CD4-positive, alpha-beta T cell treated with Interleukin-4 for 4 hours (primary cell): ENCODE measurements around the gene SLIRP.
"Not testable (repeated sequence)": the region's sequence is repeated elsewhere in the genome, so short reads cannot be mapped to it uniquely, and the experiment has no call there.

Experiments
- DNase-seq: peaks from one replicate; pipeline ENCODE4 v3.0.0-alpha.2; 2020

The SLIRP gene

DNA sequence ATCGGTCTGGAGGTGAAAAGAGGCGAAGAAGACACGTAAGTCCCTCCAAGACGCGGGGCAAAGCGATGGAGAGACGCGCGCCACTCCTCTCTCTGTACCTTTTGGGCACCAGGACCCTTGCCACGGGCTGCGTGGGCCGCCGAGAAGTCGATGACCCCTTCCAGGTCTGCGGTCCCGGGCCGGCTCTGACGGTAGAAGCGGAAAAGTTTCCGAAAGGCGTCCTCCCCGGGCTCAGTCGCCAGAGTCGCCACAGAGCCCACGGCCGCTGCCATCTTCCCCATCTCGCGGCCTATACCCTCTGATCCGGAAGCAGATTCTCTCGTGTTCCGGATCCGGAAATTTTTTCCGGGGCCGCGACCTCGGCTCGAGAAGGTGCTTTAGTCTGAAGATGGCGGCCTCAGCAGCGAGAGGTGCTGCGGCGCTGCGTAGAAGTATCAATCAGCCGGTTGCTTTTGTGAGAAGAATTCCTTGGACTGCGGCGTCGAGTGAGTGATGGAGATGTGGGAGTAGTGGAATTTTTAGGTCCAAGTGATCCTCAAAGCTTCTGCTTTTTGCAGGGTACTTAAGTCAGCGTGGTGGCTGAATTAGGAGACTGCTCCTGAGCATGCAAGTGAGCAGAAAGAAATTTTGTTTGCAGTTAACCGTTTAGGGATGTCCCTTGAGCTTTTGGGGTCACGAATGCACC lies at the start of gene SLIRP, which contains the start of gene ALKBH1:
Gene SLIRP (plus strand): TSS at position 380 of the 685 bp plus-strand sequence. CDS start 9 bp downstream, at position 389.
Gene ALKBH1 (minus strand): TSS at position 300 of the 685 bp plus-strand sequence. CDS start 19 bp downstream, at position 281.
- DNase-seq, result peak; percentile 86

DNA sequence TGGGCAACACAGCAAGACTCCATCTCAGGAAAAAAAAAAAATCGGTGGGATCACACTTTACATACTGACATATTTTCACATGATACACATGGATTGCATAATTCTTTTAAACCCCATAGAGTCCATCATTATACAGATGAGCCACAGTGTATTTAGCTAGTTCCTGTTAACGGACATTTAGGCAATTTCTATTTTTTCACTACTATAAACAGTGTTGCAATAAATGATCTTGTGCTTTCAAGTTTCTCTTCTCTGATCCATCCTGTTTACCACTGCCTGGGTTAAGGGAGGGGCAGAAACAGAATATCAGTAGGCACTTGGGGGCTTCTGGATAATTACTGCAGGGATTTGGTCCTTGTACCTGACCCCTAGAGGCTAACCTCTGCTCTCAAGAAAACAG lies 48.1 kb upstream of the SLIRP start:
- no peak for DNase-seq

DNA sequence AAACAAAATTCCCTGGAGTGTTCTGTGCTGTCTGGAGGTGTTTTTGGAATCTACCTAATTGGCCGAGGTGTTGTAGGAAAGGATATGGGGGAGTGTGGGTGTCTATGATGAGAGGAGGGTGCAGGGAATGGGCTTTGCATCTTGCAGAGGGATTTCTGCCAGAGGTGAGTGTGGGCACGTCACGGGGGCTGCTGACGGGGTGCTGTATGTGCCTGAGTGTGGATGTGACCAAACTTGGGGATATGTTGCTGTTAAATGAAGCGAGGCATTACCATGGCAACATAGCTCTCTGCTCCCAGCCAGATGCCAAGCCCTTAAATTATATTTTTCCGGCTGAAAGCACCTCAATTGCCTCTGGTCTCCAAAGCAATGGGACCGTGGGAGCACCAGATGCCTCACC lies 47.1 kb upstream of the SLIRP start:
- DNase-seq, result no peak

DNA sequence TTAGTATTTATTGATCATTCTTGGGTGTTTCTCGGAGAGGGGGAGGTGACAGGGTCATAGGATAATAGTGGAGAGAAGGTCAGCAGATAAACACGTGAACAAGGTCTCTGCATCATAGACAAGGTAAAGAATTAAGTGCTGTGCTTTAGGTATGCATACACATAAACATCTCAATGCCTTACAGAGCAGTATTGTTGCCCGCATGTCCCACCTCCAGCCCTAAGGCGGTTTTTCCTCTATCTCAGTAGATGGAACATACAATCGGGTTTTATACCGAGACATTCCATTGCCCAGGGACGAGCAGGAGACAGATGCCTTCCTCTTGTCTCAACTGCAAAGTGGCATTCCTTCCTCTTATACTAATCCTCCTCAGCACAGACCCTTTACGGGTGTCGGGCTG lies 46.3 kb upstream of the SLIRP start:
- DNase-seq, result not testable (repeated sequence)

DNA sequence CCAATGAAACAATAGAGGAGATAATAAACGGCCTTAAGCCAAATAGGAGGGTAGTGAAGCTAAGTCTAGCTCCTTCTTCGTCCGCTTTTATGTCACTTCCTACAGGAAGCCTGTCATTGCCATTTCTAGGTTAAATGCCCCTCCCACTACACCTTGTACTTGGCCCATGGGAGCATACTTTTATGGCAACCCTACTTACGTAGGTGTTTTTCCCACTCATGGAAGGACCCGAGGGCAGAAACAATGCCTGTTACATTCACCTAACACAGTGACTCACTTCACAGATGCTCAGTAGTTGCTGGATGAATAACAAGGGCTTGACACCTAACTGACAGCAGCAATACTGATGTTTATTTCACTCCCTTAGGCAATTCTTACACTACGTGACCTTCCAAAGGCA lies 44.6 kb upstream of the SLIRP start:
- no peak for DNase-seq

DNA sequence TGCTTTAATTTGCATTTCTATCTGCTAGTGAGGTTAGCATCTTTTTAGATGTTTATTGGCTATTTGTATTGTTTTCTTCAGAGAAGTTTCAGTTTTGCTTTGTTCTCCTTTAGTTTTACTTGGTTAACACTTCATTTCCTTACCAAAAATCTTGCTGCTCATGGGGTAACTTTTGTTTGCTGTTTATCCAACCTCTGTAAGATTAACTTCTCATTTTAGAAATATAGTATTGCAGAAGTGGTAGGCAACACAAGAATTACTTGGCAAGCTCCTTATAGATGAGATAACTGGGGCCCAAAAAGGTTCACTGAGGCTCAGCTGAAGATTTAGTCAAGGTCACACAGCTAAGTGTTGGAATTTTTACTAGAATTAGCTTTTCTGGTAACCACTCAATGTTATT lies 40.6 kb upstream of the SLIRP start:
- no peak for DNase-seq

DNA sequence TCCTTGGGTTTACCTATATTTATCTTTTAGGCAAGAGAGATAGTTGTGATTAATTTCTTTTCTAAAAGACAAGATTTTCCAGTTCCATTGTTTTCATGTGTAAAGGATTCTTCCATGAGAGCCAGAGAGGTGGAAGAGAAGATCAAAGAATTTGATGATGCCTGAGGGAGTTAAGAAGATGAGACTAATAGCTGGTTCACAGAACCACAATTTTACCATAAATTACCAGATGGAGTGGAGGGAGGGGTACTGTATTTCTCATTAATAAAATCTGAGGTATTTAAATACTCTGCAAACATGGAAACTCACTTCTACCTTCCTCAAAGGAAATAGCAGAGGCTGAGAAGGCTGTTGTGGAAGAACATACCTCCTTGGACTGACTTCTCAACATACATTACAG lies 34.7 kb upstream of the SLIRP start:
- DNase-seq, result no peak

DNA sequence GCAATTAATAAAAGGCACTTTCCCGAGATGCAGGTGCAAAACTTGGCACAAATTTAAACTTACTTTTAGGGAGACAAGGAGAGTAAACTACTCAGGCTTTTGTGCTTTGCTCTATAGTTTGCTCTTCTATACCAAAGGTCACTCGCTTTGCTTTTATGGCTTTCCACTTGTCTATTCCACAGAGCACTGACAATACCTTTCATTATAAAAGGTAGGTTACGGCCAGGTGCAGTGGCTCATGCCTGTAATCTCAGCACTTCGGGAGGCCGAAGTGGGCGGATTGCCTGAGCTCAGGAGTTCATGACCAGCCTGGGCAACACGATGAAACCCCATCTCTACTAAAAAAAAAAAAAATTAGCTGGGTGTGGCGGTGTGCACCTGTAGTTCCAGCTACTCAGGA lies 33.0 kb upstream of the SLIRP start:
- DNase-seq, result no peak

DNA sequence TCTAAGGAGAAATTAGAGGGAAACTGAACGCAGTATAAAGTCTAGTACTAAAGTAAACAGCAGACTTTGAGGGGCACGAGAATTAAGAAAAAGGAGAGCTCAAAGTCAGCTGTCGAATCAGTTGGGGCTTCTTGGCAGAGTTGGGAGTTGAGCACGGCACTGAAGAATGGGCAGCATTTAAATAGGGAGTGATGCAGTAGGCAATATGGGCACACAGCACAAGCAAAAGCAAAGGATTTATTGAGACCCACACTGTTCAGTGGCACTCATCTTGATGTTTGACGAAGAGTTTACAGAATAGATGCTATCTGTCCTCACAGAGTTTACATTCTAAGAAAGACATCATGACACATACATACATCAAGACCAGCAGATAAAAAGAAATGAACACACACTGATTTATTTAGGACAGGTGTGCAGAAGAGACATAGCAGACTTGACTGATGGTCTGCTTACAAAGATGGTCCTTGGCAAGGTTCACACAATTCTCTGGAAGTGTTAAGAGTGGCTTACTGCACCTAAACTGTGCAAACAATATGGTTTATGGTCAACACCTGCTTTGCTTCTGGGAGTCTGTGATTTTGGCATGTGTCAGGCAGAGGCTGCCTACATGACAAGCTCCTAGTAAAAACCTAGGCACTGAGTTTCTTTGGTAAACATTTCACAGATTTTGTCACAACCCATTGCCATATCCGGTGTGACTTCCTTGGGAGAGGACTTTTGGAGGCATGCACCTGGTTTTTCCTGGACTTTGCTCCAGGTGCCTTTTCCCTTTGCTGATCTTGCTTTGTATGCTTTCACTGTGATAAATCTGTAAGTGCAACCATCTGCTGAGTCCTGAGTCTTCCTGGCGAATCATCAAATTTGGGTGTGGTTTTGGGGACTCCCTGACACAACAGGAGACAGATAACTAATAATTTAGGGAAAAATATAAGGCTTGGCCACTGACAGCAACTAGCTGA lies 26.4 kb upstream of the SLIRP start:
- no peak for DNase-seq

DNA sequence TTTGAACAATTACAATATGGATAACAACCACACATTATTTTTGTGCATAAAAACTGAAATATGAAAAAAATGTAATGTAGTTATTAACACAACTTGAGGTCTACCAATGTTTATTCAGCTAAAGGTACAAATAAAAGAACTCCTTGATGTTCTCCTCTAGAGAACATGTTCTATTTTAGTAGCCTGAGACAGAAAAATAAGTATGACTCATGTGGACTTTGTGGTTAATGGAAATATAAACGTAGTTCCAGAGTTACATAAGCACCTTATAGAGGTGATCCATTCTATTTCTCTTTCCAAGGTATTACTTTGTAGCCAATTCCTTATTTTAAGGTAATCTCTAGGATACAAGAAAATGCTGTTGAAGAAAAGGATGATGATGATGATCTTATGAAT lies 25.7 kb upstream of the SLIRP start:
- no peak for DNase-seq

DNA sequence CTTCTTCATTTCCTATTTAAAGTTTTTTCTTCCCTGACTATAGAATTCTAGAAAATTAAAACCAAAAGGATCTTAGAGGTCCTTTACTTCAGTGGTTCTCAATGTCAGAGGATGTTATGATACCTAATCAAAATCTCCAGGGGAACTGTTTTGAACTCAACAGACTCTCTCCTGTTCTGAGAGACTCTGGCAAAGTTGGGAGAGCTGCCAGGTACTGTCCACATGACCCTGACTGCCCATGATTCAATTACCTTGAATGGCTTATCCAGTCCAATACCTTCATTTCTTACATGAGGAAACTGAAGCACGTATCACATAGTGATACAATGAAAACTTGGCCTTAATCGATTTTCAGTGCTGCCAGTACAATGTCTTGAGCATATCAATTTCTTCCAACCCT lies 16.6 kb upstream of the SLIRP start:
- no peak for DNase-seq

DNA sequence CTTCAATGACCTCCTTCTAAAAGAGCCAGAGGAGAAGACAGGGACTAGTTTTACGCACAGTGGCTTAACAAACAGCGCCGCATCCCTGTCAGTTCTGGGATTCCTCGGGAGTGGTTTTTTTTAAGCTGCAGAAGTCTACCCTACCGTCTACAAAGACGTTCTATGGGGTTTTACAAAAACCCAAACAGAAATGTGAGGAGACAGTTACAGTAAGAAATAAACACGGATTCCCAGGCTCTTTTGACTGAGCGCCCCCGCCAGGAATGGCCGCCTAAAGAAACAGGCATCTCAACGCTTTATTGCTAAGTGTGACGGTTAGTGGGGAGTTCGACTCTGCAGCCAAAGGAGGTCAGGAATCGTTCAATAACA lies 564 bp upstream of the SLIRP start:
- DNase-seq, result no peak

DNA sequence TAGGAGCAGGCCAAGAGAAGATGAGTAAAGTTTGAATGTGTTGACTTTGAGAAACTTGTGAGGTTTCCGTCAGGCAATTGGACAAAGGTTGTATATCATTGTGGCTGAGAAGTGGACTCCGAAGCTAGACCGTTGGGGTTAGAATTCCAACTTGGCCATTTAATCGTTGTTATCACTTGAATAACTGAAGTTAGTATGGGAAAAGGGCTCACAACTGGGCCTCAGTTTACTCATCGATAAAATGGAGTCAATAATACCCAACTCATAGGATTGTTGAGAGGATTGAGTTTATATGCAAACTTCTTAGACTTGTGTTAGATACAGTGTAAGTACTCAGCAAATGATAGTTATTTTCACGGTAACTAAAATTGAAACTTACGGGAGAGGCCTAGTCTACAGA lies 846 bp downstream of the SLIRP start:
- DNase-seq, result no peak

DNA sequence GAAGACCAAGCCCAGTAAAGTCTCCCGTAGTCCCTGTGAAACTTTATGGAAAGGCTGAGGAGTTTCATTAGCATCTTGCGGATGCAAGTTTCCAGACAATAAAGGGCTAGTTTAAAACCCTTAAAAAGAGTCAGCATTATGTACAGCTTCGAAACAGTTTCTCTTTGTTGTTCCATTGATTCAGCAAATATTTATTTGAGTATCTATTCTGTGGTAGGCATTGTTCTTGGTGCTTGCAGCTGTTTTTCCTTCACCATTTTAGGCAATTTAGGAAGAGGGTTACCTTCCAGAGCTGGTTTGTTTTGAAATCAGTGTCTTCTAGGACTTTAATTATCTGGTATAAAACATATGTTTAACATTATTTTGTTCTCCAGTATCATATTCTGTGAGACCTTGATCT lies 1.5 kb downstream of the SLIRP start:
- DNase-seq, result no peak

DNA sequence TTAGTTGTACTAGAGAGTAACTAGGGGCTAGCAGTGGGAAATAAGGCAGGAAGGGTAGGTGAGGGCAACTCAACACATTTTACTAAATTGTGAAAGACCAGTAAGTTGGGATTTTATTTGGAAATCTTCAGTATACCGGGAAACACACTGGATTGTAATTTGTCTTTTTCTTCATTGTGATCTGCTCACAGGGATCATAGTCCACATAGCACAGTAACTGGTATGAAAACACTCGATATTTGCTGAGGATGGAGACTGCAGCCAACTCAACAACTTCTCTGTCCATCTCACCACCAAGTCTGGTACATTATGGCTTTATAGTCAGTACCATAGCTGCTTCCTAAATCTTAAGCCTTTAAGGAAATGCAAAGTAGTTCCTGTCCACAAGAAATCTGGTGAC lies 2.5 kb downstream of the SLIRP start:
- no peak for DNase-seq

DNA sequence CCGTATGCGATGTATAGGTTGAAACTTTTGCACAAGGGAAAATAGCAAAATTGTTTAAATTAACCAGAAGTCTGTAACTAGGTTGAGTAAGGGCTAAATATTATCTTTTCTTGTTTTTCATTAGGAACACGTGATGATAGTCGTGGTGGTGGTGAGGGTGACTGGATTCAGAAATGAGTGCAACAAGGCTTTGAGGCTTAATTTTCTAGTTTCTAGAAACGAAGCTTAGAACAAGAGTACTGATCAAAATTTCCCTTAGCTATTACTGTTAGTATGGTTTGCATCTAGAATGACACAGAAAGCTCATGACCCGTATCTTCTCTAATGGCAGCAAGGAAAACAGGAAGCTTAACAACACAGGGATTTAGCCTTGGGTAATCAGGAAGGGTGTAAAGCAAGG lies 7.0 kb downstream of the SLIRP start:
- DNase-seq, result no peak

DNA sequence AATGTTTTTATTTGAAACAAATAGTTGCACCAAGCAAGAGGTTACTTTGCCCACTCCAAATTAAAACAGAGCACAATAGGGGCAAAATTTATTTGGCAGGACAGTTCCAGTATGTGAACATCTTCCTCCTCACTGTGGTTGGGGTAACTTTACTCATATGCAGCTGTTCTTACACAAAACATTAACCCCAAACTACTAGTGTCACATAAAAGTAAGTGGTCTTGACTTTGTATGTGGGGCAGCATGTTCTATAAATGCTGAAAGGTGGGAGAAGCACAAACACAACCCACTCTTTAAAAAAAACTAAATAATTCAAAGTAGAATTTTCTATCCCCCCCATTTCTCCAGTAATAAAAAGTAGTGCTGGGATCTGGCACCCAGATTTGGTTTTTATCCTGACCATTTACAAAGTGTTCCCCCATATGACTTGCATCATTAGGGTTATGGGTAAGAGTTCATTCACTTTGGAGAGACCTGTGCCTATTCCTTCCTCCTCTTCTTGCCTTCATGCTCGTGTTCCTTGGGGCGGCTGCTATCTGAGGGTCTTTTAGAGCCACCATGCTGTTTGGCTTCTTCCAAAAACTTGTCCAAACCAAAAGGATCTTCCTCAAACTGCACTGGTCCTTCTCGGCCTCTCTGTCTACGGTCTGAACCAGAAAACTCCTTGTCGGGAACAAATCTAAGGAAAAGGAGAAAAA lies 9.9 kb downstream of the SLIRP start:
- no peak for DNase-seq

DNA sequence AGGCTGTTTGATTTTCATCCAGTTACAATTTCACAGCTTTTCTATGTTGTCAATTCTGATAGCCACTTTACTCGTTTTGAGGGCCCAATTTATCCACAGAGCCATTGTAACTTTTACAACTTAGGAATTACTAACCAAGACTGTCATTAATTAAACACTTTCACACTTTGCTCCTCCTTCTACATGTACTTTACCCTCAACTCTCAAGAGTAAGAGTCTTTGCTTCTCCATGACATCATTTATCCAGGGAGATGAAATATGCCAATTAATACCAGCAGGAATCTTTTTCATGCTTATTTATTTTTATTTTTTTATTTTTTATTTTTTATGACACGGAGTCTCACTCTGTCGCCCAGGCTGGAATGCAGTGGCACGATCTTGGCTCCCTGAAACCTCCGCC lies 13.5 kb downstream of the SLIRP start:
- no peak for DNase-seq

DNA sequence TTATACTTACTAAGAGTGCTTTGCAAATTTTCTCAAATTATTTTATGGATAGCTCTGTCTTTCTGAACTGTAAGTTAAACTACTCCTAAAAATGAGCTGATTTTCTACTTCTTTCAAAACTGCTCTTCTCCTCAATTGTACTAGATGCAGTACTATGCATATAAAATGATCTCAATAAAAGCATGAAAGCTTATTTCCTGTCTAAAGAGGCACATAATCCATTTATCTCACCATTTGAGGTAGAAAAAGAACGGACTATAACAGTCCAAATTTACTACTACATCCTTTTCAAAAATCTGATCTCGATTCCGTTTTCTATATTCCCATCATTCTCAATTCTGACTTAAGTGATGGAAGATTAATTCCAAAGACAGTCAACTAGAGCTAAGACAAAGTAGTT lies 14.4 kb downstream of the SLIRP start:
- DNase-seq, result no peak

DNA sequence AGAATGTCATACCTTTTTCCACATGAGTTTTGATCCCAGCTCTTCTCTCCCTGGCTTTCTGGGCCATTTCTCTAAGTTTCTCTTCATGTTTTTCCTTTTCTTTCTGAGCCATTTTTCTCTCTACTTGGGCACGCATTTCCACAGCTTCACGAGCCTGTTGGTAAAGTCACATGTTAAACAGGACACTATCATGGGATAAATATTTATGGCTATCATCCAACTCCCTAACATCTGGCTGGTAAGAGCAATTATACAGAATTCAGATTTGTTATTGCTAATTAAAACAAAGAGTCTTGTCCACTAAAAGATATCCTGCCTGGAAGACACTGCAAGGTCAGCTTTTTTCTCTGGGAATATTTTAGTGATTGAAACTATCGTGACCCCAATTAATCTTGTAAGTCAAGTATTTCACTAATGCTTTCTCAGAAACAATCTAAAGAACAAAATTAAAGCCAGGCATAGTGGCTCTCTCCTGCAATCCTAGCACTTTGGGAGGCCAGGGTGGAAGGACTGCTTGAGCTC lies 23.1 kb downstream of the SLIRP start:
- no peak for DNase-seq

DNA sequence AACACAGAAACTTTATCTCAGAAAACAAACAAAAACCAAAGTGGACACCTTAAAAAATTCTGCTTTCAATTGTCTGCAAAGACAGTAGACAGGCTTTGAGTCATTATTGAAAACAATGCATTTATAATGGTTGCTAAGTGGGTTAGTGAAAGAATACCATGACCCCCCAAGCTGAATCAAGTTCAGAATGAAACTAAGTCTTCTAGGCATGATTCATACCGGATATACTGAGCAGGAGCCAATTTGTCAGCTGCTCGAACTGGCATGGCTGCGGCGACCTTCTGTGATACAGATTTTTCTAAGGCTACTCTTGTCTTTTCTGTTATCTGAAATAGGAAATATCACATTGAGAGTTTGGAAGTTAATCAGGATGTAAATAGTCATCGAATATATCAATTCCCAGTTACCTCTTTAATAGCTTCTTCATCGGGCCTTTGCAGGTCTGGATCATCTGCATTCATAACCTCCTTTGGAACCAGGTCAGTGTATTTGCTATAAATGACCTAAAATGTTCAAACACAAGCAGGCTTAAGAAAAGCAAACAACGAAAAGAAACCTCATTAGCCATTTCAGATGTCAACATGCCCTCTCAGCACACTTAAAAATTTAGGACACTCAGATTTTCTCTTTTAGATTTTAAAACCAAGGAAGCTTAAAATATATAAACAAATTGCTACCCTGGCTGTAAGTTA lies 30.8 kb downstream of the SLIRP start:
- DNase-seq, result peak; percentile 57

DNA sequence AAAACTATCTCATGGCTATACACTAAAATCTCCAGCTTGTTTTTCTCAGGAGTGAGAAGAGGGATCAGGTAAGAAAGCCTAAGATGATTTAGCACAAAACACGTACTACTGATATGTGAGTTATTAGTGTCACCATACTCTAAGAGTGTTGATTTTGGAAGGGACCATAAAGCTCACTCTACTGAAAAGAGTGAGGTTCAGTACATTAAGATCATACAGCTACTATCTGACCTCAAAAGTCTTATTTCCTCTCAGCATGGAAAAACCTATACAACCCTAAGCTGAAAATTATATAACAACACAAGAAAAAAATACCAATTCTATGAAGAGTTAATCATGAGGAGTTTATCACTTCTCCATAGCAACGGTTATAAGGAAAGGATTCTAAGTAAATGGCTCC lies 33.5 kb downstream of the SLIRP start:
- DNase-seq, result no peak
